Smooth muscle cell (in vitro differentiated cells): ENCODE measurements around the gene ACADVL. TPM values are rescaled to one million over a fixed set of nuclear protein-coding genes. Genes with fewer than 3 reads are reported as not detected.

Experiments
- DNase-seq: peaks from one replicate; lab custom pipeline; 2025; ENCODE audit not compliant: unreplicated experiment; lab: John Stamatoyannopoulos, UW
- H2AFZ ChIP-seq: fragments of 200-600 bp; sonication (generic); 2 replicates; pipeline ENCODE4 v1.6.0; 2016; ENCODE audit warnings: antibody characterized with exemption, low read depth, mild to moderate bottlenecking
- H3F3A ChIP-seq: fragments of 200-600 bp; sonication (generic); 2 replicates; pipeline ENCODE4 v1.6.0; 2017; ENCODE audit warnings: antibody characterized with exemption, low read depth
- H3K27ac ChIP-seq: fragments of 200-600 bp; sonication (generic); 2 replicates; pipeline ENCODE4 v1.5.1; 2016; ENCODE audit warnings: low read depth, mild to moderate bottlenecking
- H3K27me3 ChIP-seq: fragments of 200-600 bp; sonication (generic); 2 replicates; pipeline ENCODE4 v1.6.1; 2016; ENCODE audit warnings: low read depth, mild to moderate bottlenecking
- H3K36me3 ChIP-seq: fragments of 200-600 bp; sonication (generic); 2 replicates; pipeline ENCODE4 v1.5.1; 2016; ENCODE audit warnings: low read depth
- H3K4me1 ChIP-seq: fragments of 200-600 bp; sonication (generic); 2 replicates; pipeline ENCODE4 v1.5.1; 2016; ENCODE audit warnings: low read depth
- H3K4me2 ChIP-seq: fragments of 200-600 bp; sonication (generic); 2 replicates; pipeline ENCODE4 v1.6.0; 2016; ENCODE audit warnings: mild to moderate bottlenecking
- H3K4me3 ChIP-seq: fragments of 200-600 bp; sonication (generic); 2 replicates; pipeline ENCODE4 v1.5.1; 2016; ENCODE audit warnings: mild to moderate bottlenecking
- H3K79me2 ChIP-seq: fragments of 200-600 bp; sonication (generic); 2 replicates; pipeline ENCODE4 v1.6.0; 2016; ENCODE audit warnings: low read depth, mild to moderate bottlenecking
- H3K9ac ChIP-seq: fragments of 200-600 bp; sonication (generic); 2 replicates; pipeline ENCODE4 v1.6.0; 2016; ENCODE audit warnings: low read depth
- H3K9me3 ChIP-seq: fragments of 200-600 bp; sonication (generic); replicated peaks from 2 replicates; pipeline ENCODE4 v1.5.1; 2016; ENCODE audit warnings: low read depth
- H4K20me1 ChIP-seq: fragments of 200-600 bp; sonication (generic); 2 replicates; pipeline ENCODE4 v1.6.0; 2016; ENCODE audit warnings: low read depth
- CTCF ChIP-seq: fragments of 200-600 bp; sonication (generic); IDR thresholded peaks from 2 replicates; pipeline ENCODE4 v1.5.1; 2017; ENCODE audit warnings: borderline replicate concordance, mild to moderate bottlenecking, antibody characterized with exemption; ENCODE audit not compliant: insufficient read depth, poor library complexity, severe bottlenecking
- WGBS: methylation state at CpG from one replicate; pipeline ENCODE4 v1.1.7; 2016; ENCODE audit warnings: low lambda C conversion rate; 5-methylcytosine and 5-hydroxymethylcytosine counted together
- polyA plus RNA-seq: library from polyadenylated mRNA; unstranded; fragments of >200 nt; fragmentation: Nextera tagmentation; extraction: Ambion mirVana; gene quantifications from 2 replicates; pipeline ENCODE4 v1.2.1, GENCODE V29; 2016
- total RNA-seq: library from RNA; depleted of rRNA; stranded (reverse); fragments of >200 nt; gene quantifications from 2 replicates; pipeline ENCODE4 v1.2.3, GENCODE V29; 2014

The ACADVL gene
- total and polyA plus RNA-seq, 2 experiments from 2014 or later = 185 to 331 TPM

GRCh38 chr17:7258731-7259554 lies 39.2 kb downstream of the ACADVL start:
- TF ChIP-seq CTCF = no peak
- H3K9me3 ChIP-seq = no peaks in the 10 kb centered on the region
- peak overlapping the region; percentile 59 for H3K4me3 ChIP-seq
- no peaks in the 10 kb centered on the region for H3K79me2 ChIP-seq
- no peak overlapping the region for H3K4me2 ChIP-seq
- WGBS = 70% methylated on average over 7 of the region's 7 CpGs
- no peak overlapping the region for H3K9ac ChIP-seq
- peaks cover 12% of the 10 kb centered on the region for H3F3A ChIP-seq
- DNase-seq = no peak
- H4K20me1 ChIP-seq = no peaks in the 10 kb centered on the region
- no peak overlapping the region for H2AFZ ChIP-seq
- H3K36me3 ChIP-seq = no peaks in the 10 kb centered on the region
- peaks cover 31% of the 10 kb centered on the region for H3K27me3 ChIP-seq
- H3K27ac ChIP-seq = no peak overlapping the region
- H3K4me1 ChIP-seq = peaks cover 5% of the 10 kb centered on the region

DNA sequence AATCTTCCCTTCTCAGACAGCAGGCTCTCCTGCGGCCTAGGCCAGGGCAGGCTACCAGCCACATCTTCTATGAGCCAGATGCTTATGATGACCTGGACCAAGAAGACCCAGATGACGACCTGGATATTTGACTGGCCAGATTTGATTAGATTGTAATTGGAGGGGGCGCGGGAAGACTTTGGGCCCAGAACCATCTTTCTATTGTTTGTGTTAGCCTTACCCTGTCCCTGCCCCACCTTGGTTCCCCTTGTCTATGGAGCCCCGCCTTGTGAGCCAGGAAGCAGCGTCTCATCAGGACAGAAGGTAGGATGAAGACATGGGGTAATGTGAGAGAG lies 39.8 kb downstream of the ACADVL start:
- no peak overlapping the region for H3K27ac ChIP-seq
- H3K4me1 ChIP-seq = peaks cover 5% of the 10 kb centered on the region
- no peak overlapping the region for H3K9ac ChIP-seq
- peak overlapping the region; percentile 59 for H3K4me3 ChIP-seq
- H4K20me1 ChIP-seq = no peaks in the 10 kb centered on the region
- H3K79me2 ChIP-seq = no peaks in the 10 kb centered on the region
- H3K27me3 ChIP-seq = peaks cover 31% of the 10 kb centered on the region
- WGBS = 97% methylated on average over 6 of the region's 6 CpGs
- TF ChIP-seq CTCF = no peak
- no peak for DNase-seq
- no peaks in the 10 kb centered on the region for H3K36me3 ChIP-seq
- H3K4me2 ChIP-seq = no peak overlapping the region
- no peak overlapping the region for H2AFZ ChIP-seq
- peaks cover 15% of the 10 kb centered on the region for H3F3A ChIP-seq
- no peaks in the 10 kb centered on the region for H3K9me3 ChIP-seq

DNA sequence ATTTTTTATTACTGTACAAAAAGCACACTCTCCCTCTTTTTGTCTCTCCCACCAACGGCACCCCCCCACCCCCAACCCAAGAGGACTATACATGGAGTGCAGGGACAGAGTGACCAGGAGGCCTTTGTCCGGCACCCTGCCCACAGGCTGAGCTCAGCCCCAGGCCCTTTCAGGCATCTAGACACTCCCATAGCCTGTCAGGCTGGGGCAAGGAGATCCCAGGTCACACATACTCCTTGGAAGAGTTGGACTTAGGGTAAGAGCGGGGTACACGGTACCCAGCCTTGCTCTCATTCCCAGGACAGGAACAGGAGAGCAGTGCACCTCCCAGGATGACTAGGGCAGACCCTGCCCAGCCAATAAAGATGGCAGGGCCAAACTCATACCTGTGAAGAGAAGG lies 40.4 kb downstream of the ACADVL start:
- Histone ChIP-seq H2AFZ (no peak overlapping the region), H3K4me2 (peak overlapping the region; percentile 87), H3K9me3 (no peaks in the 10 kb centered on the region), H3K27ac (no peak overlapping the region), H3F3A (peaks cover 15% of the 10 kb centered on the region), H3K4me3 (peak overlapping the region; percentile 59), H3K4me1 (peaks cover 5% of the 10 kb centered on the region), H3K36me3 (no peaks in the 10 kb centered on the region), H3K79me2 (no peaks in the 10 kb centered on the region), H3K9ac (no peak overlapping the region), H3K27me3 (peaks cover 31% of the 10 kb centered on the region), H4K20me1 (no peaks in the 10 kb centered on the region)
- WGBS = 93% methylated on average over 4 of the region's 4 CpGs
- no peak for TF ChIP-seq CTCF
- DNase-seq = no peak
